ENCODE measurements around the gene SDHAF1.

GRCh38 chr19:36031308-36031707 is 36.3 kb downstream of the SDHAF1 start:
- TF ChIP-seq CTCF (IDR thresholded peaks at IDR 0.05) (no peak), EZH2phosphoT487 (IDR thresholded peaks at IDR 0.05) (no peak)

Measured in neural progenitor cell (in vitro differentiated cells).